ENCODE results near the gene YAE1.

DNA sequence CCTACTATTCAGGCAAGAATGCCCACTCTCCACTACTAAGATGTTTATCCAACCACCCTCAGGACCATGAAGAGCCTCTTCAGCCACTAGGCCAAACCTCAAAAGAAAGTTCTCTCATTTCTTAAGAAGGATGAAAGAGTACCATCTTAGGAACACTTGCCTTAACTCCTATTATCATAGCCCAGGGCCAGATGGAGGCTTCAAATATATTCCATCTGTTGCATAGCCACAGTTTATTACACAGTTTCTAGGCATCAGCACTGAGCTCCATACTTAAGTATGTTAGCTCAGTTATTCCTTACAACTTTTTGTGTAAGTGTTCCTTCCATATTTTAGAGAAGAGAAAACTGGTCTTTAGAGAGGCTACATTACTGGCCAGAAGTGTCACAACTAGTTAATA is 37.4 kb upstream of the YAE1 start:
- TF ChIP-seq, protein P1, sequence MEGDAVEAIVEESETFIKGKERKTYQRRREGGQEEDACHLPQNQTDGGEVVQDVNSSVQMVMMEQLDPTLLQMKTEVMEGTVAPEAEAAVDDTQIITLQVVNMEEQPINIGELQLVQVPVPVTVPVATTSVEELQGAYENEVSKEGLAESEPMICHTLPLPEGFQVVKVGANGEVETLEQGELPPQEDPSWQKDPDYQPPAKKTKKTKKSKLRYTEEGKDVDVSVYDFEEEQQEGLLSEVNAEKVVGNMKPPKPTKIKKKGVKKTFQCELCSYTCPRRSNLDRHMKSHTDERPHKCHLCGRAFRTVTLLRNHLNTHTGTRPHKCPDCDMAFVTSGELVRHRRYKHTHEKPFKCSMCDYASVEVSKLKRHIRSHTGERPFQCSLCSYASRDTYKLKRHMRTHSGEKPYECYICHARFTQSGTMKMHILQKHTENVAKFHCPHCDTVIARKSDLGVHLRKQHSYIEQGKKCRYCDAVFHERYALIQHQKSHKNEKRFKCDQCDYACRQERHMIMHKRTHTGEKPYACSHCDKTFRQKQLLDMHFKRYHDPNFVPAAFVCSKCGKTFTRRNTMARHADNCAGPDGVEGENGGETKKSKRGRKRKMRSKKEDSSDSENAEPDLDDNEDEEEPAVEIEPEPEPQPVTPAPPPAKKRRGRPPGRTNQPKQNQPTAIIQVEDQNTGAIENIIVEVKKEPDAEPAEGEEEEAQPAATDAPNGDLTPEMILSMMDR (IDR thresholded peaks at IDR 0.05), result no peak
- TF ChIP-seq POLR2A (IDR thresholded peaks at IDR 0.05), result no peak

All from breast epithelium (tissue), 3 donors.